ENCODE results near the gene SPINT2. TPM values are rescaled to one million over a fixed set of nuclear protein-coding genes. Genes with fewer than 3 reads are reported as not detected.

Gene SPINT2
- total RNA-seq, 1 donor from 2014 or later = 9.1 TPM

GRCh38 chr19:38308006-38308766 lies 43.8 kb downstream of the SPINT2 start:
- no peak for ATAC-seq
- DNase-seq (ENCODE audit: missing footprints) = no peak
- intact Hi-C loops (cut with DNase I) = no loop called here

- DNase-seq (ENCODE audit: missing footprints) = no peak
- no peak for ATAC-seq
- intact Hi-C loops (cut with DNase I) = no loop called here
Measured at GRCh38 chr19:38308926-38309614, 44.7 kb downstream of the SPINT2 start.

GRCh38 chr19:38309615-38310278 lies 45.4 kb downstream of the SPINT2 start:
- intact Hi-C loops (cut with DNase I) = no loop called here
- DNase-seq (ENCODE audit: missing footprints) (no peak), ATAC-seq (no peak)

- intact Hi-C loops (cut with DNase I) = no loop called here
- DNase-seq (ENCODE audit: missing footprints) = no peak
- no peak for ATAC-seq
Measured at GRCh38 chr19:38310279-38310670, 45.9 kb downstream of the SPINT2 start.

- no peak for ATAC-seq
- intact Hi-C loops (cut with DNase I) = no loop called here
- no peak for DNase-seq (ENCODE audit: missing footprints)
Measured at GRCh38 chr19:38310986-38311385, 46.6 kb downstream of the SPINT2 start.

GRCh38 chr19:38315657-38316476 lies 51.5 kb downstream of the SPINT2 start, which contains the start of gene YIF1B:
Gene YIF1B (minus strand): TSS chr19:38315947. CDS start chr19:38315917, 30 bp downstream.
- DNase-seq (ENCODE audit: missing footprints) (peak; percentile 98), ATAC-seq (peak; percentile 96)
- intact Hi-C loops (cut with DNase I) = loop anchor here (5.0 kb wide), 2 partner anchors 39 to 64 kb away; no protein-coding TSS in a partner anchor

- intact Hi-C loops (cut with DNase I) = loop anchor here (5.0 kb wide), 2 partner anchors 39 to 64 kb away; no protein-coding TSS in a partner anchor
- no peak for DNase-seq (ENCODE audit: missing footprints)
- ATAC-seq = no peak
Measured at GRCh38 chr19:38316477-38317067, 52.2 kb downstream of the SPINT2 start.

GRCh38 chr19:38317104-38317612 lies 52.8 kb downstream of the SPINT2 start:
- no peak for ATAC-seq
- no peak for DNase-seq (ENCODE audit: missing footprints)

GRCh38 chr19:38318660-38319059 lies 54.3 kb downstream of the SPINT2 start:
- intact Hi-C loops (cut with DNase I) = loop anchor here (5.0 kb wide), 2 partner anchors 41 to 66 kb away; no protein-coding TSS in a partner anchor
- no peak for ATAC-seq

More at GRCh38 chr19:38317104-38317612, 52.8 kb downstream of the SPINT2 start:
- intact Hi-C loops (cut with DNase I) = loop anchor here (5.0 kb wide), 2 partner anchors 40 to 65 kb away; no protein-coding TSS in a partner anchor

GRCh38 chr19:38319421-38320258 lies 55.3 kb downstream of the SPINT2 start, which contains the start of gene KCNK6:
Gene KCNK6 (plus strand): TSS chr19:38319845. CDS start chr19:38319951, 106 bp downstream.
- ATAC-seq (no peak), DNase-seq (ENCODE audit: missing footprints) (peak; percentile 76)
- intact Hi-C loops (cut with DNase I) = loop anchor here (5.0 kb wide), 2 partner anchors 42 to 67 kb away; no protein-coding TSS in a partner anchor

More at GRCh38 chr19:38318660-38319059, 54.3 kb downstream of the SPINT2 start:
- DNase-seq (ENCODE audit: missing footprints) = no peak

- DNase-seq (ENCODE audit: missing footprints) (no peak), ATAC-seq (no peak)
- intact Hi-C loops (cut with DNase I) = no loop called here
Measured at GRCh38 chr19:38320969-38321339, 56.6 kb downstream of the SPINT2 start.

- DNase-seq (ENCODE audit: missing footprints) = peak; percentile 80
- intact Hi-C loops (cut with DNase I) = no loop called here
- ATAC-seq = peak; percentile 82
Measured at GRCh38 chr19:38321646-38322196, 57.3 kb downstream of the SPINT2 start.

- ATAC-seq (no peak), DNase-seq (ENCODE audit: missing footprints) (no peak)
- intact Hi-C loops (cut with DNase I) = no loop called here
Measured at GRCh38 chr19:38323291-38323690, 58.9 kb downstream of the SPINT2 start.

- intact Hi-C loops (cut with DNase I) = no loop called here
- no peak for DNase-seq (ENCODE audit: missing footprints)
- no peak for ATAC-seq
Measured at GRCh38 chr19:38324431-38324830, 60.1 kb downstream of the SPINT2 start.

GRCh38 chr19:38326591-38326990 lies 62.2 kb downstream of the SPINT2 start:
- DNase-seq (ENCODE audit: missing footprints) = no peak
- intact Hi-C loops (cut with DNase I) = no loop called here
- no peak for ATAC-seq

- no peak for ATAC-seq
- DNase-seq (ENCODE audit: missing footprints) = no peak
- intact Hi-C loops (cut with DNase I) = no loop called here
Measured at GRCh38 chr19:38329651-38330050, 65.3 kb downstream of the SPINT2 start.

- intact Hi-C loops (cut with DNase I) = no loop called here
- no peak for DNase-seq (ENCODE audit: missing footprints)
- ATAC-seq = no peak
Measured at GRCh38 chr19:38331728-38332127, 67.4 kb downstream of the SPINT2 start.
